OCI-LY3 (cell line): ENCODE measurements around the gene PLA2G1B.

Source experiments
- EZH2phosphoT487 ChIP-seq: fragments of 200-600 bp; shearing (Covaris generic); IDR thresholded peaks from 2 replicates; pipeline ENCODE4 v1.6.1; 2018; ENCODE audit warnings: antibody characterized with exemption, mixed run types, low read depth
- TF ChIP-seq, protein P1 (sequence below): fragments of 200-600, 300-600 bp; sonication (generic); IDR thresholded peaks from 2 replicates; pipeline ENCODE4 v1.5.1; 2014; ENCODE audit warnings: antibody characterized with exemption, low read length, low read depth

DNA sequence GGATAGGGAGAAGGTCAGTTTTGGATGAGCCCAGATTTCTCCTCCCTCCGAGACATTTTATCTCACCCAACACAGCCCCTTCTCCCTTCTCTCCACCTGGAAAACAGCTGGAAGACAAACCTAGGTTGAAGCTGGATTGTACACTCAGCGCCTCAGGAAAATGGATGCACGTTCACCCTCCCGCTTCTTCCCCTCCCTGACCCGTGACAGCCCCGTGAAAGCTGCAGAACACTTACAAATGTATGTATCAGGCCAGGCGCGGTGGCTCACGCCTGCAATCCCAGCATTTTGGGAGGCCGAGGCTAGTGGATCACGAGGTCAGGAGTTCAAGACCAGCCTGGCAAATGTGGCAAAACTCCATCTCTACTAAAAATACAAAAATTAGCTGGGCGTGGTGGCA is 40.1 kb downstream of the PLA2G1B start:
- TF ChIP-seq, protein P1, sequence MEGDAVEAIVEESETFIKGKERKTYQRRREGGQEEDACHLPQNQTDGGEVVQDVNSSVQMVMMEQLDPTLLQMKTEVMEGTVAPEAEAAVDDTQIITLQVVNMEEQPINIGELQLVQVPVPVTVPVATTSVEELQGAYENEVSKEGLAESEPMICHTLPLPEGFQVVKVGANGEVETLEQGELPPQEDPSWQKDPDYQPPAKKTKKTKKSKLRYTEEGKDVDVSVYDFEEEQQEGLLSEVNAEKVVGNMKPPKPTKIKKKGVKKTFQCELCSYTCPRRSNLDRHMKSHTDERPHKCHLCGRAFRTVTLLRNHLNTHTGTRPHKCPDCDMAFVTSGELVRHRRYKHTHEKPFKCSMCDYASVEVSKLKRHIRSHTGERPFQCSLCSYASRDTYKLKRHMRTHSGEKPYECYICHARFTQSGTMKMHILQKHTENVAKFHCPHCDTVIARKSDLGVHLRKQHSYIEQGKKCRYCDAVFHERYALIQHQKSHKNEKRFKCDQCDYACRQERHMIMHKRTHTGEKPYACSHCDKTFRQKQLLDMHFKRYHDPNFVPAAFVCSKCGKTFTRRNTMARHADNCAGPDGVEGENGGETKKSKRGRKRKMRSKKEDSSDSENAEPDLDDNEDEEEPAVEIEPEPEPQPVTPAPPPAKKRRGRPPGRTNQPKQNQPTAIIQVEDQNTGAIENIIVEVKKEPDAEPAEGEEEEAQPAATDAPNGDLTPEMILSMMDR, result no peak
- TF ChIP-seq EZH2phosphoT487, result no peak
